ENCODE data around the gene GPX4. TPM values are rescaled to one million over a fixed set of nuclear protein-coding genes. Genes with fewer than 3 reads are reported as not detected.

Gene GPX4
- total RNA-seq, 2 donors from 2014 or later = 152 to 157 TPM

DNA sequence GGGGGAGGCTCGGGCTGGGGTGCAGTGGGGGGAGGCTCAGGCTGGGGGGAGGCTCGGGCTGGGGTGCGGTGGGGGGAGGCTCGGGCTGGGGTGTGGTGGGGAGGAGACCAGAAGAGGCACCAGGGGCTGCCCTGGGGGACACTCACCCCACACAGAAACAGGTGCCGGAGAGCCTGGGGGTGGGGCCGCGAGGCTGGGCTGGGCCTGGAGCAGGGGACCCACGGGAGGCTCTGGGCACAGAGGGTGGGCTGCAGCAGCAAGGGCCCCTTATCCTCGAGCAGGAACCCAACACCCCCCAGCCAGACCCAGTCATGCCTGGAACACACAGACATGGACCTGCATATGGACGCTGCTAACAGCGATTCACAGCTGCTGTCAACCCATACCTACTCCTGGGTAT is 34.3 kb downstream of the GPX4 start:
- Histone ChIP-seq H3K27ac (no peak overlapping the region), H3K36me3 (replicated peaks in 1 of 2; ENCODE audit: insufficient read depth in 1 of 2, low read depth in 2 of 2) (no peaks in the 10 kb centered on the region)
- WGBS, 2 donors = 81 to 93% methylated on average over 3 to 4 of the region's 11 CpGs

DNA sequence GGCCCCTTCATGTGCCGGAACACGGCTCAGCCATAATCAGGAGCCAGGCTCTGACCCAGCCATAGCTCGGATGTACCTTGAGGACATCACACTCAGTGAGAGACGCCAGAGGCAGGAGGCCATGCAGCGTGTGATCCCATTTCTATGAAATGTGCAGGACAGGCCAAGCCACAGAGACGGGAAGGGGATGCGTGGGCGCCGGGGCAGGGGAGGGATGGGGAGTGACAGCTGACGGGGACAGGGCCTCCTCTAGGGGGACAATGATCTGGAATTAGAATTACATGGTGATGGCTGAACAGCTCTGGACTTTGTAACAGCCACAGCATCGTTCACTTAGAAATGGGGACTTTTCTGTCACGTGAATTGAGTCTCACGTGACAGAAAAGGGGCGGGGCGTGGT is 35.3 kb downstream of the GPX4 start:
- Histone ChIP-seq H3K36me3 (replicated peaks in 1 of 2; ENCODE audit: insufficient read depth in 1 of 2, low read depth in 2 of 2) (no peaks in the 10 kb centered on the region), H3K4me1 (no peaks in the 10 kb centered on the region), H3K9me3 (no peaks in the 10 kb centered on the region), H3K27ac (no peak overlapping the region), H3K4me3 (no peak overlapping the region), H3K27me3 (no peaks in the 10 kb centered on the region)
- WGBS, 2 donors = 89 to 97% methylated on average over 13 to 15 of the region's 15 CpGs
- intact Hi-C loops (cut with DNase I) = no loop called here
- TF ChIP-seq, protein P1, sequence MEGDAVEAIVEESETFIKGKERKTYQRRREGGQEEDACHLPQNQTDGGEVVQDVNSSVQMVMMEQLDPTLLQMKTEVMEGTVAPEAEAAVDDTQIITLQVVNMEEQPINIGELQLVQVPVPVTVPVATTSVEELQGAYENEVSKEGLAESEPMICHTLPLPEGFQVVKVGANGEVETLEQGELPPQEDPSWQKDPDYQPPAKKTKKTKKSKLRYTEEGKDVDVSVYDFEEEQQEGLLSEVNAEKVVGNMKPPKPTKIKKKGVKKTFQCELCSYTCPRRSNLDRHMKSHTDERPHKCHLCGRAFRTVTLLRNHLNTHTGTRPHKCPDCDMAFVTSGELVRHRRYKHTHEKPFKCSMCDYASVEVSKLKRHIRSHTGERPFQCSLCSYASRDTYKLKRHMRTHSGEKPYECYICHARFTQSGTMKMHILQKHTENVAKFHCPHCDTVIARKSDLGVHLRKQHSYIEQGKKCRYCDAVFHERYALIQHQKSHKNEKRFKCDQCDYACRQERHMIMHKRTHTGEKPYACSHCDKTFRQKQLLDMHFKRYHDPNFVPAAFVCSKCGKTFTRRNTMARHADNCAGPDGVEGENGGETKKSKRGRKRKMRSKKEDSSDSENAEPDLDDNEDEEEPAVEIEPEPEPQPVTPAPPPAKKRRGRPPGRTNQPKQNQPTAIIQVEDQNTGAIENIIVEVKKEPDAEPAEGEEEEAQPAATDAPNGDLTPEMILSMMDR (IDR thresholded peaks at IDR 0.05) = no peak
- no peak for TF ChIP-seq POLR2A (IDR thresholded peaks at IDR 0.05)
- ATAC-seq (no peak), DNase-seq (no peak)

More for the DNA sequence above, 34.3 kb downstream of the GPX4 start:
- intact Hi-C loops (cut with DNase I) = no loop called here
- H3K27me3 ChIP-seq = no peaks in the 10 kb centered on the region
- no peak for ATAC-seq
- TF ChIP-seq POLR2A (IDR thresholded peaks at IDR 0.05) = no peak
- TF ChIP-seq, protein P1 (IDR thresholded peaks at IDR 0.05) = no peak
- H3K4me1 ChIP-seq = peaks cover 9% of the 10 kb centered on the region
- no peak for DNase-seq
- H3K4me3 ChIP-seq = no peak overlapping the region
- H3K9me3 ChIP-seq = no peaks in the 10 kb centered on the region

DNA sequence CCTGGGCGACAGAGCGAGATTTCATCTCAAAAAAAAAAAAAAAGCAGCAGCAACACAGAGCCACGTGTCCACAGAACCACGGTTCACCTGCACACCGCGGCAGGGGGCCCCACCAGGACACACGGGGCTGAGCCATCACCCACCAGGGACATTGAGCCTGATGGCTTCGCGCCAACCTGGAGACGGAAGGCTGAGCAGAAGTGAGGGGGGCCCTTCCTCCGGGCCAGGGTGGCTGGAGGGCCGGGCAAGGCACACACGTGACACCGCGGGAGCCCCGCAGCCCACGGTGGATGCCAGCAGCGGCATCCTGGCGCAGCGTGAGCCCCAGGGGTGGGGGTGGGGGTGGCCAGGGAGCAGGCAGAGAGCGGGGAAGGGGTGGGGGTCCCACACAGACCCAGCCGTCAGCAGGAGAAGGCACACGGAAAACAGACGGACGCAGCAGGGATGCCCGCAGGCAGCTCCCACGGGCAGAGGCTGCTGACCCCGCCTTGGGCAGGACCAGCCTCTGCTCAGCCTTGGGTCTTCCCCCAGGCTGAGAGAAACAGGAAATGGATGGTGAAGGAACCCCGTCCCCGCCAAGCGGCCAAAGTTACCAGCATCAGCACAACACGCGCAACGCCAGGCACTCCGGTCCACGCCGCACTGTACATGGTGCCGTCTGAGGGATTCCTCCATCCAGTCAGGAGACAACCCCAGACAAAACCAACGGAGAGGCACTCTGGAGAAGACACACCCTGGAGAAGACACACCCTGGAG is 36.7 kb downstream of the GPX4 start:
- WGBS, 2 donors = 83 to 87% methylated on average over 18 to 28 of the region's 39 CpGs
- TF ChIP-seq POLR2A (IDR thresholded peaks at IDR 0.05) = no peak
- TF ChIP-seq, protein P1 (IDR thresholded peaks at IDR 0.05) = no peak
- H3K27ac ChIP-seq = no peak overlapping the region
- H3K4me3 ChIP-seq = no peak overlapping the region
- no peaks in the 10 kb centered on the region for H3K9me3 ChIP-seq
- DNase-seq = no peak
- intact Hi-C loops (cut with DNase I) = no loop called here
- no peak for ATAC-seq
- no peaks in the 10 kb centered on the region for H3K27me3 ChIP-seq
- H3K4me1 ChIP-seq = no peaks in the 10 kb centered on the region
- no peaks in the 10 kb centered on the region for H3K36me3 ChIP-seq (replicated peaks in 1 of 2; ENCODE audit: insufficient read depth in 1 of 2, low read depth in 2 of 2)

DNA sequence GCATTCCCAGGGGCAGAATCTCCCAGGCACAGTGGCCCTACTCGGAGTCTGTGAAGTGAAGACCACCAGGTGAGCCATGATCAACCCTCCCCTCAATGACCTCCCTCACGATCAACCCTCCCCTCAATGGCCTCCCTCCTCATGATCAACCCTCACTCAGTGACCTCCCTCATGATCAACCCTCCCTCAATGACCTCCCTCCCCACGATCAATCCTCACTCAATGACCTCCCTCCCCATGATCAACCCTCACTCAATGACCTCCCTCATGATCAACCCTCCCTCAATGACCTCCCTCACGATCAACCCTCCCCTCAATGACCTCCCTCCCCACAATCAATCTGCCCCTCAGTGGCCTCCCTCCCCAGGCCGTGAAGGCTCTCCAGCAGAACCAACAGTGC is 38.1 kb downstream of the GPX4 start:
- no peak overlapping the region for H3K27ac ChIP-seq
- no peak for ATAC-seq
- TF ChIP-seq, protein P1 (IDR thresholded peaks at IDR 0.05) = no peak
- no peak for TF ChIP-seq POLR2A (IDR thresholded peaks at IDR 0.05)

More for the DNA sequence above, 38.1 kb downstream of the GPX4 start:
- intact Hi-C loops (cut with DNase I) = no loop called here
- DNase-seq = no peak
- Histone ChIP-seq H3K4me3 (no peak overlapping the region), H3K9me3 (no peaks in the 10 kb centered on the region), H3K27me3 (no peaks in the 10 kb centered on the region), H3K4me1 (no peaks in the 10 kb centered on the region), H3K36me3 (replicated peaks in 1 of 2; ENCODE audit: insufficient read depth in 1 of 2, low read depth in 2 of 2) (peaks cover 0 to 2% of the 10 kb centered on the region in 2 donors)
- 75 to 83% methylated on average over 5 of the region's 5 CpGs for WGBS, 2 donors

Measured in body of pancreas (tissue), 4 donors.